Sciatic nerve (tissue), 2 donors: Measurements from ENCODE around the gene NACC2. TPM values are rescaled to one million over a fixed set of nuclear protein-coding genes. Genes with fewer than 3 reads are reported as not detected.
A peak's percentile ranks its signal among the peaks of the same experiment; 100 is the strongest.

Source experiments
- ATAC-seq: fragments of 200-7000 bp; cut with Tn5 transposase; one replicate; pipeline ENCODE4 v1.9.1; 2020; ENCODE audit warnings: mild to moderate bottlenecking, moderate library complexity
- DNase-seq: peaks from one replicate; pipeline ENCODE4 v3.0.0-alpha.2; 2020; ENCODE audit warnings: low spot score
- intact Hi-C: fragments of 100-400 bp; cut with DNase I; formaldehyde crosslinking; loops from one replicate; pipeline ENCODE4 v1.14.2; 2022
- total RNA-seq: library from RNA; stranded (reverse); fragmentation: NEBNext Ultra II Directional; extraction: Animal tissue kit (Norgen Biotek cat#: 25700); gene quantifications from one replicate; pipeline ENCODE4 v1.2.1, GENCODE V29; 2021
- donor health status: DM: no; HTN: no; CAD: no.
- donor health status: DM: no; HTN: no; CAD: no.

NACC2 gene
- total RNA-seq, 1 donor from 2014 or later = 56.8 TPM

GRCh38 chr9:136086213-136086881 is 8.7 kb downstream of the NACC2 start:
- ATAC-seq (no peak), DNase-seq (no peak)
- intact Hi-C loops = no loop called here

GRCh38 chr9:136085815-136086212 is 9.3 kb downstream of the NACC2 start:
- peak; percentile 61 for ATAC-seq
- DNase-seq = peak; percentile 78
- intact Hi-C loops = no loop called here

GRCh38 chr9:136084063-136084944 is 10.8 kb downstream of the NACC2 start:
- ATAC-seq = no peak
- DNase-seq = no peak

GRCh38 chr9:136083558-136084062 is 11.5 kb downstream of the NACC2 start:
- ATAC-seq (no peak), DNase-seq (no peak)
- intact Hi-C loops = no loop called here

More at GRCh38 chr9:136084063-136084944, 10.8 kb downstream of the NACC2 start:
- intact Hi-C loops = no loop called here

GRCh38 chr9:136082496-136083361 is 12.4 kb downstream of the NACC2 start:
- DNase-seq (no peak), ATAC-seq (no peak)
- intact Hi-C loops = no loop called here

- DNase-seq = no peak
- ATAC-seq = no peak
- intact Hi-C loops = no loop called here
Observed at GRCh38 chr9:136081826-136082495, 13.1 kb downstream of the NACC2 start.

GRCh38 chr9:136081113-136081825 is 13.8 kb downstream of the NACC2 start:
- ATAC-seq (peak; percentile 63), DNase-seq (no peak)
- intact Hi-C loops = no loop called here

- no peak for DNase-seq
- ATAC-seq = no peak
- intact Hi-C loops = no loop called here
Observed at GRCh38 chr9:136080716-136081112, 14.4 kb downstream of the NACC2 start.

- DNase-seq = no peak
- ATAC-seq = peak; percentile 11
- intact Hi-C loops = no loop called here
Observed at GRCh38 chr9:136079916-136080246, 15.2 kb downstream of the NACC2 start.

GRCh38 chr9:136079211-136079915 is 15.7 kb downstream of the NACC2 start:
- peak; percentile 2 for ATAC-seq

GRCh38 chr9:136078498-136079011 is 16.5 kb downstream of the NACC2 start:
- ATAC-seq (no peak), DNase-seq (no peak)
- intact Hi-C loops = no loop called here

More at GRCh38 chr9:136079211-136079915, 15.7 kb downstream of the NACC2 start:
- intact Hi-C loops = no loop called here
- DNase-seq = no peak

- no peak for DNase-seq
- no peak for ATAC-seq
- intact Hi-C loops = no loop called here
Observed at GRCh38 chr9:136078024-136078423, 17.1 kb downstream of the NACC2 start.

GRCh38 chr9:136077491-136077890 is 17.6 kb downstream of the NACC2 start:
- intact Hi-C loops = no loop called here
- DNase-seq (no peak), ATAC-seq (no peak)

GRCh38 chr9:136075881-136076678 is 19.0 kb downstream of the NACC2 start:
- intact Hi-C loops = no loop called here
- ATAC-seq (no peak), DNase-seq (no peak)

- ATAC-seq = no peak
- DNase-seq = no peak
- intact Hi-C loops = no loop called here
Observed at GRCh38 chr9:136075134-136075841, 19.8 kb downstream of the NACC2 start.

- intact Hi-C loops = no loop called here
- no peak for ATAC-seq
Observed at GRCh38 chr9:136074706-136075105, 20.4 kb downstream of the NACC2 start.

More at GRCh38 chr9:136074706-136075105, 20.4 kb downstream of the NACC2 start:
- DNase-seq = no peak
